ENCODE data around the gene ELMOD3.
A peak's percentile ranks its signal among the peaks of the same experiment; 100 is the strongest.

Gene ELMOD3

DNA sequence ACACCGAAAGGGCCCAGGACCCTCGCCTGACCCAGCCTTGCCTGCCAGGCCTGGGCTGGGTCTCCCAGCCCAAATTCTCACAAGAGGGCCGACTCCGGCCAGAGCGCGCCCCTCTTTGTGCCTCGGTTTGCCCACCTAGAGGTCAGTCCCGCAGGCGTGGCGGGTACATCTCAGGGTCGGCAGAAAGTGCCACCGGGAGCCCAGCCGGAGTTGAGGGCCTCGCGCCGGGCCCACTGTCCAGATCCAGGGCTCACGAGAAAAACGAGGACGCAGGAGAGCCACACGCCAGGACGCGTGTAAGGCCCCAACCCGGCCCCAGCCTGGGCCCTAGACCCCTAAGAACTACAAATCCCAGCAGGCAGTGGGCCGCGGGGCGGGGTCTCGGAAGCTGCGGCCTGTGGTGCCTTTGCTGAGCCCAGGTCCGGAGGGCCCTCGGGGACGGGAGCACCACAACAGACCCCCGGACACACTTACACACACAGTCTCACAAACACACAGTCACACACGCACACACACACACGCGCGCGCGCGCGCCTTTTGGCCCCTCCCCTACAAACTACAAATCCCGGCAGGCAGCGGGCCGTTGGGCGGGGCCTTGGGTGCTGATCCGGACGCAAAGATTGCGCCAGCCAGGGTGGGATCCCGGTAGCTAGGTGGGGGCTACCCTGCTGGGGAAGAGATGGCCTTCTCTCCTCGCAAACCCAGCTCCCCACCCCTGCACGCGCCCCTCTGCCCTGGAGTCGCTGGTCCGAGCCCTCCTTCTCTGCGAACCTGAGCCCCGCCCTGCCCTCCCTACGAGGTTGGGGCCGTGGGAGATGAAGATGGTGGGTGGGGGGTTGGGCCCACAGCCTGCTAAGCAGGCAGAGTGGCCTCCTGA is 63.8 kb downstream of the ELMOD3 start, which contains the start of gene SH2D6:
Gene SH2D6, plus strand, starts transcription at position 583 of the 877 bp plus-strand sequence. CDS start 10,752 bp downstream, outside the sequence.
- TF ChIP-seq, protein P1, sequence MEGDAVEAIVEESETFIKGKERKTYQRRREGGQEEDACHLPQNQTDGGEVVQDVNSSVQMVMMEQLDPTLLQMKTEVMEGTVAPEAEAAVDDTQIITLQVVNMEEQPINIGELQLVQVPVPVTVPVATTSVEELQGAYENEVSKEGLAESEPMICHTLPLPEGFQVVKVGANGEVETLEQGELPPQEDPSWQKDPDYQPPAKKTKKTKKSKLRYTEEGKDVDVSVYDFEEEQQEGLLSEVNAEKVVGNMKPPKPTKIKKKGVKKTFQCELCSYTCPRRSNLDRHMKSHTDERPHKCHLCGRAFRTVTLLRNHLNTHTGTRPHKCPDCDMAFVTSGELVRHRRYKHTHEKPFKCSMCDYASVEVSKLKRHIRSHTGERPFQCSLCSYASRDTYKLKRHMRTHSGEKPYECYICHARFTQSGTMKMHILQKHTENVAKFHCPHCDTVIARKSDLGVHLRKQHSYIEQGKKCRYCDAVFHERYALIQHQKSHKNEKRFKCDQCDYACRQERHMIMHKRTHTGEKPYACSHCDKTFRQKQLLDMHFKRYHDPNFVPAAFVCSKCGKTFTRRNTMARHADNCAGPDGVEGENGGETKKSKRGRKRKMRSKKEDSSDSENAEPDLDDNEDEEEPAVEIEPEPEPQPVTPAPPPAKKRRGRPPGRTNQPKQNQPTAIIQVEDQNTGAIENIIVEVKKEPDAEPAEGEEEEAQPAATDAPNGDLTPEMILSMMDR (IDR thresholded peaks at IDR 0.05; ENCODE audit: borderline replicate concordance, control extremely low read depth, extremely low read depth, insufficient read depth, missing control alignments), result no peak
- in situ Hi-C loops (cut with MboI; ENCODE audit: low sequenced_read_pairs, unreplicated experiment), result no loop called here
- peak; percentile 95 for DNase-seq (ENCODE audit: low spot score)

DNA sequence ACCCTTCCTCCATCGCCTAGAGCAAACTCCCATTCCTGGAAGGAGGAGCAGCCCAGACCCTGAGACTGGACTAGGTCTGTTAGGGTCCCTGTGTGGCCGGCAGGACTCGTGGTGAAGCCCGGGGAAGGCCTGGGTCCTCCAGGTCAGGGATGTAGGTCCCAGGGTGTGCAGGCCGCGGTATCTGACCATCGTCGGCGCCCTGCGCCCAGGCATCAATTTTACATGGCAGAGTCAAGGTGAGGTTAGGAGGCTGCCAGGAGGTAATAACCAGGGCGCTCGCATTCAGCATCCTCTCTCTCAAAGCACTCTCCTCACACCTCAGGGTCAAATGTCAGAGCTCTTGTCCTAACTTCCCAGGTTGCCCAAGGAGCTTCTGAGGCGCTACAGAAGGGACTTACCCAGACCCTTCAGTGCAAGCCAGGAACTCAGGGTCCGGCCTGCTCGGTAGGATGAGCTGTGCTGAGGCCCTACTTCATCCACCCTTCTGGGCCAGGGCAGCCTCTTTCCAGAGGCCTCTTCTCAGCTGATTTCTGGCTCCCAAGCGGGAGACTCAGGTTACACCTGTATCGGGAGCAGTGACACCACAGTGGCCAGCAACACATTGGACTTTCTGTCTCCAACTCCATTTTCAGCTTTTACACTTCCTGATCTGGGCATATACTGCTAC is 64.6 kb downstream of the ELMOD3 start:
- TF ChIP-seq, protein P1 (IDR thresholded peaks at IDR 0.05; ENCODE audit: borderline replicate concordance, control extremely low read depth, extremely low read depth, insufficient read depth, missing control alignments), result no peak
- in situ Hi-C loops (cut with MboI; ENCODE audit: low sequenced_read_pairs, unreplicated experiment), result no loop called here
- no peak for DNase-seq (ENCODE audit: low spot score)

DNA sequence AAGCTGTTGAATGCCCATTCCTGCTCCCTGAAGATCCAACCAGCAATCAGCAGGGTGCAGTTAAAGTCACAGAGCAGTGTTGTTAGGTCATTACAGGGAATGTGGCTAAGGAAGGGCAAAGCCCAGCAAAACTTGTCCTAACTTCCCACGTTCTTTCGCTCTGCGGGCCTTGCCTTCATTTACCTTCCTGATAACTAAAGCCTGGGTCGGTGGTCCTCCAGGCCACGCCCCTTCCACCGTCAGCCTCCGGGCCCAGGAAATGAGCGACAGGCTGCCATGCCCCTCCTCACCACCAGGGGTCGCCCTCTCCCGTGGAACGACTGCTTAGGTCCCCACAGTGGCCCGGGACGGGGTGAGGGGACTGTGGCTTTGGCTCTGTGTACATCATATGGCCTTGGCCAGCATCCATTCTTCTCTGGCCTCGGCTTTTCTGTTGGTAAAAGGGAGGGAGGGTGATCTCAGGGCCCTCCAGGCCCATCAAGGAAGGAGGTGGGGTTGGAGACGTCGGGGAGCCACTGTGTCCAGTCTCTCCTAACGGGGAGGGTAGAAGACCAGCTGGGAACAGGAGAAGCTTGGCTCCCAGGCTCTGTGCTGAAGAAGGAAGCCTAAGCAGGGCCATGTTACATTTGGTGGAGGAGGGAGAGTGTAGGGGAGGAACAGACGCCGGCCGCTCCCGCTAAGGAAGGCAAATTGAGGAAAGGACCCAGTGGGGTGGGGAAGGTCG is 66.1 kb downstream of the ELMOD3 start:
- TF ChIP-seq, protein P1 (IDR thresholded peaks at IDR 0.05; ENCODE audit: borderline replicate concordance, control extremely low read depth, extremely low read depth, insufficient read depth, missing control alignments), result peak; percentile 99
- in situ Hi-C loops (cut with MboI; ENCODE audit: low sequenced_read_pairs, unreplicated experiment), result loop anchor here (5.0 kb wide), 1 partner anchor 137 kb away; no protein-coding TSS in a partner anchor

DNA sequence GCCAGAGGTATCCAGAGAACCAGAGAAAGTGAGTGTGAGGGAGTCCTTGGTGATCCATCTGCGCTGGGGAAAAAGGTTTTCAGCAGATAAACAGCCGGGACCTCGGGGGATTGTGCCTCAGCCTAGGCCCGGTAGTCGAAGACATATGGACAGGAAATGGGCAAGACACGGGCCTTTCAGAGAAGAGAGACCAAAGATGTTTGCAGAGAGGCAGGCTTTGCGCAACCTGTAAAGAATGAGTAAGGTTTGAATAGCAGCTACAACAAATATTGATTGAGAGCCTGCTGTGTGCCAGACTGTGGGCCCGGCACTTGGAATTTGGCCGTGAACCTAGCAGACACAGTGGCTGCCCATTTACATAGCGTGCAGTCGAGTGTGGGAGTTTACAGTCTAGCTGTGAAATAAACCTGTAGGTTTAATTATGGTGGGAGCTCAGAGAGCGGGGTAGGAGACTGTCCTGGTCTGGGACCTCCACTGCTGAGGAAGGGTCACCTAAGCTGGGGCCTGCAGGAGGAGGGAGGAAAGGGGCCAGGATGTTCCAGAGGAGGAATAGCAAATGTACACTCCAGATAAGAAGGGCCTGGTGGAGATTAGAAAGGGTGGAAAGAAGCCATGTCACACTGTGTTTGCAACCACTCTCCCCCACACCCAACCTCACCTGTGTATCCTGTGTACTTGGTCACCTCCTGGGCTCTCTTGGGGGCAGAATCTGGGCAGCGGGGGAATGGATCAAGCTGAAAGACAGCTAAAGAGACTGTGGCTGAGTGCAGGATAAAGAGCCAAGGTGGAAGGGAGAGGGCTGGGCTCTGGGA is 66.9 kb downstream of the ELMOD3 start:
- in situ Hi-C loops (cut with MboI; ENCODE audit: low sequenced_read_pairs, unreplicated experiment), result loop anchor here (5.0 kb wide), 1 partner anchor 136 kb away; no protein-coding TSS in a partner anchor
- DNase-seq (ENCODE audit: low spot score), result no peak
- TF ChIP-seq, protein P1 (IDR thresholded peaks at IDR 0.05; ENCODE audit: borderline replicate concordance, control extremely low read depth, extremely low read depth, insufficient read depth, missing control alignments), result no peak

More for the DNA sequence above, 66.1 kb downstream of the ELMOD3 start:
- DNase-seq (ENCODE audit: low spot score), result peak; percentile 91

DNA sequence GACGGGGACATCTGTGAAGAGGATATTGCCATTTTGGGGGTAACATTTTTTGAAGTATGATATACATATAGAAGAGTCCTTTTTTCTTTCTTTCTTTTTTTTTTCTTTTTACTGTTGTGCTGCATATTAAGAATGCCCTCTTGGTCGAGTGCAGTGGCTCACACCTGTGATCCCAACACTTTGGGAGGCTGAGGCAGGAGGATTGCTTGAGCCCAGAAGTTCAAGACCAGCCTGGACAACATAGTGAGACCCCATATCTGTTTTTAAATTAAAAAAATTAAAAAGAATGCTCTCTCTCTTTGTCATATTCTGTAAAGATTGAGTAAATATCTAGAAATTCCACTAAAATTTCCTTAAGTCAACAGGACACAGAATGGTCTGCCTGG is 67.5 kb downstream of the ELMOD3 start:
- TF ChIP-seq, protein P1 (IDR thresholded peaks at IDR 0.05; ENCODE audit: borderline replicate concordance, control extremely low read depth, extremely low read depth, insufficient read depth, missing control alignments), result no peak
- no peak for DNase-seq (ENCODE audit: low spot score)
- in situ Hi-C loops (cut with MboI; ENCODE audit: low sequenced_read_pairs, unreplicated experiment), result loop anchor here (5.0 kb wide), 1 partner anchor 135 kb away; no protein-coding TSS in a partner anchor

Data from GM13976 (cell line).